NAMALWA (cell line): ENCODE data around the gene RTEL1.
"Not testable (repeated sequence)": the region's sequence is repeated elsewhere in the genome, so short reads cannot be mapped to it uniquely, and the experiment has no call there.

Experiments
- DNase-seq: peaks from one replicate; pipeline ENCODE4 v3.0.0-alpha.2; 2015; ENCODE audit warnings: low spot score

The RTEL1 gene

GRCh38 chr20:63657937-63658748 lies at the start of gene RTEL1:
Gene RTEL1, plus strand, starts transcription at chr20:63658312. Its CDS starts 1,091 bp downstream, at chr20:63659403.
- DNase-seq, result peak; percentile 89

- no peak for DNase-seq
These were observed 47.3 kb upstream of the RTEL1 start for GRCh38 chr20:63610581-63611435.

GRCh38 chr20:63611646-63612045 lies 46.5 kb upstream of the RTEL1 start:
- DNase-seq, result no peak

GRCh38 chr20:63612276-63612931 lies 45.7 kb upstream of the RTEL1 start:
- no peak for DNase-seq

- DNase-seq, result not testable (repeated sequence)
These were observed 44.1 kb upstream of the RTEL1 start for GRCh38 chr20:63613863-63614594.

- DNase-seq, result no peak
These were observed 40.8 kb upstream of the RTEL1 start for GRCh38 chr20:63617092-63617875.

- DNase-seq, result no peak
These were observed 40.2 kb upstream of the RTEL1 start for GRCh38 chr20:63617876-63618265.

- no peak for DNase-seq
These were observed 39.7 kb upstream of the RTEL1 start for GRCh38 chr20:63618291-63618980.

GRCh38 chr20:63619086-63619485 lies 39.0 kb upstream of the RTEL1 start:
- no peak for DNase-seq

- no peak for DNase-seq
These were observed 38.6 kb upstream of the RTEL1 start for GRCh38 chr20:63619505-63619904.

- DNase-seq, result no peak
These were observed 37.1 kb upstream of the RTEL1 start for GRCh38 chr20:63620991-63621390.

- no peak for DNase-seq
These were observed 36.0 kb upstream of the RTEL1 start for GRCh38 chr20:63622096-63622495.

GRCh38 chr20:63622732-63623131 lies 35.4 kb upstream of the RTEL1 start:
- DNase-seq, result no peak

- no peak for DNase-seq
These were observed 33.6 kb upstream of the RTEL1 start for GRCh38 chr20:63624486-63624885.

GRCh38 chr20:63625771-63626423 lies 32.2 kb upstream of the RTEL1 start:
- DNase-seq, result peak; percentile 74

GRCh38 chr20:63626424-63627128 lies 31.5 kb upstream of the RTEL1 start, which contains the start of gene GMEB2:
Gene GMEB2, minus strand, starts transcription at chr20:63627101. Its CDS starts 7,704 bp downstream, at chr20:63619397.
- no peak for DNase-seq

GRCh38 chr20:63627129-63627750 lies 30.9 kb upstream of the RTEL1 start:
- DNase-seq, result peak; percentile 94

- DNase-seq, result no peak
These were observed 30.3 kb upstream of the RTEL1 start for GRCh38 chr20:63627751-63628245.
